Activated CD4-positive, CD25-positive, alpha-beta regulatory T cell (primary cell): ENCODE measurements around the gene CYP24A1.

Experiments
- DNase-seq, 4 experiments: peaks; one replicate each; lab custom pipeline; 2025; lab: John Stamatoyannopoulos, UW

The CYP24A1 gene

GRCh38 chr20:54173653-54174456 is at the start of gene CYP24A1:
Gene CYP24A1 (minus strand): TSS chr20:54173986. CDS start chr20:54173579, 407 bp downstream.
- DNase-seq, result no peak

- DNase-seq, result no peak
Measured at GRCh38 chr20:54223285-54223684, 49.5 kb upstream of the CYP24A1 start.

DNA sequence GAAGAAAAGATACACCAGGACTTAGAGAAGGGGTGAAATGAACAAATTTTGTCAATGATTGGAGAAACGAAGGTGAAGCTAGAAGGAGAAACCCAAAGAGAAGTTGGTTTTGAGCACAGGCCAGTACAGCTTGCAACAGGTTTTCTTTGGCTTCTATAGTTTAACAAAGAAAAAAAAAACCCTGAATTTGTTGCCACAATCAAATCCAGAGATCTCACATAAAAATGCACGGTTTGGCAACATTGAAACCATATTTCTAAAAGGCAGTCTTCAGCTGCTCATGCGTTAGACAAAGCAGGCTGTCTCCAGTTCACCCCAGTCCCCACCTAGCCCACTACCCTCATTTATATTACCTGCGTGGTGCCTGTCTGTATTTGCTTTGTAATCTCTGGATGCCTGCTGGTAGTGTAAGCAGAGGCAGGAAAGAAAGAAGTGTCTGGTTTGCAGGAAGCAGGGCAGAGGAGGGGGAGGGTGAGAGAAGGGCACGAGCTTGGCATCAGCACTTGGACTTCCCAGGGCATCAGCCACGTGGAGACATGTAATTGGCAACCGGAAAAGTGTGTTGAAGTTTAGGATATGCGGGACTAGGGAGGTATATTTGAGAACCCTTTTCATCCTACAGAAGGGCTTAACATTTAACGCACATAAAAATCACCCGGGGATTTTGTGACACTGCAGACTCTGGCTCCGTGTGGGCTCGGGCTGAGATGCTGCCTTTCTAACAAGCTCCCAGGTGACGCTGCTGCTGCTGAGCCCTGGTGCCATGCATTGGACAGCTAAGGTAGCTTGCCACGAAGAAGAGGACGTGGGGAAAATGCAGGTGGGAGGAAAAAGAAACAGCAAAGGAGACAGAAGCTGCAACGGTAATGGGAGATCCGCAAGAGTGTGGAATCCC is 48.5 kb upstream of the CYP24A1 start:
- no peak for DNase-seq

- DNase-seq, result no peak
Measured at GRCh38 chr20:54221353-54221752, 47.6 kb upstream of the CYP24A1 start.

- DNase-seq, result no peak
Measured at GRCh38 chr20:54220722-54221121, 46.9 kb upstream of the CYP24A1 start.

GRCh38 chr20:54219751-54220426 is 46.1 kb upstream of the CYP24A1 start:
- no peak for DNase-seq

- DNase-seq, result no peak
Measured at GRCh38 chr20:54218470-54218869, 44.7 kb upstream of the CYP24A1 start.

- DNase-seq, result no peak
Measured at GRCh38 chr20:54217762-54218161, 44.0 kb upstream of the CYP24A1 start.

- no peak for DNase-seq
Measured at GRCh38 chr20:54215157-54215789, 41.5 kb upstream of the CYP24A1 start.

DNA sequence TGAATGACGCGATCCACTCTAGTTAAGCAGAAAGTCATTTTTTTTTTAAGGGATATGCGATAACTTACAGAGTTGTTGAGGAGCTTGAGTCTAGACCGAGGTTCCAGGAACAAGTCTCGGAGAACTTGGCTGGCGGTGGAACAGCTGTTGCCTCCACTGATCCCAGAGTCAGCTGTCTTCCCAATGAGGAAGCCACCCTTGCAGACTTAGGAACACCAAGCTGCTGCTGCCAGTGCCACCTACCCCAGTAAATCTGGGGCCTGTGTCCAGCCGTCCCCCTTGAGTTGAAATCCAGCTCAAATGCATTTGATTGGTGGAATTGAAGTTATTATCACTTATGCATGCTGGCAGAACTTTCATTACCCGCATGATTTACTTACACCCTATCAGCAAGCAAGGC is 40.8 kb upstream of the CYP24A1 start:
- DNase-seq, result no peak

DNA sequence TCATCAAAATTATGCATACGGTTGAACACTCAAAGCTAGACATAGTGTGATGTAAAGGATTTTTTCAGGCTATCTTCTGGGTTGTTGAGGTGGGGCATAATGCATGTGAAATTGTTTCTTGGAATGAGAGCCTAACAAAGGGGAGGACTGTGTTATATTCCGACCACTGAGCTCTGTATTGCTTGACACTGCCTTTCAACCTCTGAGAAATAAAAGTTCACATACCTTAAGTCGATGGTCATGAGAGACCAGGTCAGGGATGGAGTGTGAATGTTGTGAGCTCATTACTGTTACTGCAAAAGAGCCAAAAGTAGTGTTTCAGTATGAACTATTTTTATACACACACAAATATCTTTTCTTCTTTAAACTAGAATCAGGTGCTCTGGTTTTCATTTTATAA is 39.1 kb upstream of the CYP24A1 start:
- no peak for DNase-seq

GRCh38 chr20:54212226-54212625 is 38.4 kb upstream of the CYP24A1 start:
- no peak for DNase-seq

DNA sequence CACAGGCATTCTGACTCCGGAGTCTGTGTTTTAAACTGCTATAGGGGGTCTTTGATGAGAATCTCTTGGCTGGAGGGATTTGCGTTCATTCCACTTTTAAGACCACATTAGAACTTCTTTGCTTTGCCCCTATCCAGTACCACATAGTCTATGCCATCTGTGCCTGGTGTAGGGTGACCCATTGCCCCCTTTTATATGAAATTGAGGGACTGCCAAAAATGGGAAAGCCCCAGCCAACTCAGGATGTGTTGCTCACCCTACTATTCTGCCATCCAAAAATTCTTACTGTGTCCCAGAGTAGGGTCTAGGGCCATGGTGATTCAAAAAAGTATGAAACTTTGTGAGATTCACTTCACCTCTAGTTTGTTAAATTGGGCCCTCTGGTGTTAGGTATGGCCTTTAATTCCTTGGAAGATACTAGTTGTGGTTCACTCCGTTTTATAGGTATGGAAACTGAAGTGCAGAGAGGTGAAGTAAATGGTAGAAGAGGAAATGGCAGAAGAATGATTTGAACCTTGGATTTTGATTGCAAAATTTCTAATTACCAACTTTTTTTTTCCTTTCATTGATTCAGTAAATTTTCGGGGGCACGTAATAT is 35.5 kb upstream of the CYP24A1 start:
- DNase-seq, result no peak

DNA sequence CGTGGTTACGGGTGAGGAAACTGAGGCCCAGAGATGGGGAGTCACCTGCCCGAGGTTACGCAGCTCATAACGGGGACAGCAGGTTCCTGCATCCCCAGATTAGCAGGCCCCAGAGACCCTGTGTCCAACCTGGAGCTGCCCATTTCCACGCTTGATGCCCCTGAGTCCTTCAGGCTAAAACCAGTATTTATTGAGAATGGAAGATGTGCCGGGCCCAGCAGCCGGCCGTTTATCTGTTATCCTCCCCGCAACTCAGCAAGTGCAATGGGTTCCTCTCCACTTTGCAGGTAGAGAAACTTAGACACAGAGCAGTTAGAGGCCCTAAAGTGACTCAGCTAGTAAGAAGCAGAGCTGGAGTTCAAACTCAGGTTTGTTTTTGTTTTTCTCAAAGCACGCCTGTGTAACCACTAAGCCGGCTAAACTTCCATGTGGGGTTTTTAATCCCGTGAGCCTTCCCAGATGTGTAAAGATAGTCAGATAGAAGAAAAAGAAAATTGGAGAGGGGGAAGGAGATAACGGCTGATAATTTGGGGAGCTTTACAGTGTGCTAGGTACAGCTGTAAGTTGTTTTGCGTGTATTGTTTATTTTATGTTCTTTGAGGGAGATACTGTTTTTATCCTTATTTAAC is 34.9 kb upstream of the CYP24A1 start:
- DNase-seq, result no peak

GRCh38 chr20:54207743-54208547 is 34.2 kb upstream of the CYP24A1 start, which contains the start of gene PFDN4:
Gene PFDN4 (plus strand): TSS chr20:54208087. CDS start chr20:54208101, 14 bp downstream.
- peak; percentile 42 to 63 (median 52) for DNase-seq

DNA sequence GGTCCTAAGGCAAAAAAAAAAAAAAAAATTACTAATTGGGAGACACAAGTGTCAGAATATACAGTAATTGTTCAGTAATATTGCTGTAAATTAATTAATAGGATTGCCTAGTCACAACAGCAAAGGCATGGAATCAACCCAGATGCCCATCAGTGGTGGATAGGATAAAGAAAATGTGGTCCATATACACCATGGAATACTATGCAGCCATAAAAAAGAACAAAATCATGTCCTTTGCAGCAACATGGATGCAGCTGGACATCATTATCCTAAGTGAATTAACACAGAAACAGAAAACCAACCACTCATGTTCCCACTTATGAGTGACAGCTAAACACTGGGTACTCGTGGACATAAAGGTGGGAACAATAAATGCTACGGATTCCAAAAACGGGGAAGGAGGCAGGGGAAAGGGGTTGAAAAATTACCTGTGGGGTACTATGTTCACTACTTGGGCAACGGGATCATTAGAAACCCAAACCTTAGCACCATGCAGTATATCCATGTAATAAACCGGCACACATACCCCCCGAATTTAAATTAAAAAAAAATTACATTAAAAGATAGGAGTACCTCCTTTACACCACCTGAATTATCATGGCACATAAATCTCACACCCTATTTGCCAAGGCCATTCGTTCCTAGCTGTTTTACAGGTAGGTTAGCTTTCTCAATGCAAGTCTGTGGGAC is 33.4 kb upstream of the CYP24A1 start:
- DNase-seq, result no peak

DNA sequence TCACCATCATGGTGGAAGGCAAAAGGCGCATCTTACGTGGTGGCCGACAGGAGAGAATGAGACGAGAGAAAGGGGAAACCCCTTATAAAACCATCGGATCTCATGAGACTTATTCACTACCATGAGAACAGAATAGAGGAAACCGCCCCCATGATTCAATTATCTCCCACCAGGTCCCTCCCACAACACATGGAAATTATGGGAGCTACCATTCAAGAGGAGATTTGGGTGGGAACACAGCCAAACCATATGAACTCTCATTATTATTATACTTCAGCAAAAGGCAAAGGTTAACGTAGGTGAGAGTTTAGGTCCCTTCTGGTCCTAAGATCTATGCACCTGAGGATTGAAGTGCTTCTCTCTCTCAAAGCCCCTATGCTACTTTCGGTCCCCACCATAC is 31.7 kb upstream of the CYP24A1 start:
- DNase-seq, result no peak

DNA sequence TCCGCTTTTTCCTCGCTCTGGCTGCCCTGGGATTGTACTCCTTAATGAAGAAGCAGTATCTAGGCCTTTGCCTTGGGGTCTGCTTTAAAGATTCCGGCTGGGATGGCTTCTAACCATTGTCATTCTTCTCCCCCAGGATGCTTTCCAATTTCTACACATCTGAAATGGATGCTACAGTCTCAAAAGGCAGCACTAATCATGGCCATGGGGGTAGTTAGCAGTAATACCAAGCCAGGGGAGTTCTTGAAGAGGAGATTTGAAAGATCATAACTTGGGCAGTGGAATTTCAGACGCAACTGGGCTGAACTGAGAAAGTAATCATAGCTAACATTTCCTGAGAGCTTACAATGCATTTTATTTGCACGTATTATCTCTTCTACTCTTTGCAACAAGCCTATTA is 30.7 kb upstream of the CYP24A1 start:
- no peak for DNase-seq

GRCh38 chr20:54204063-54204462 is 30.3 kb upstream of the CYP24A1 start:
- DNase-seq, result no peak

DNA sequence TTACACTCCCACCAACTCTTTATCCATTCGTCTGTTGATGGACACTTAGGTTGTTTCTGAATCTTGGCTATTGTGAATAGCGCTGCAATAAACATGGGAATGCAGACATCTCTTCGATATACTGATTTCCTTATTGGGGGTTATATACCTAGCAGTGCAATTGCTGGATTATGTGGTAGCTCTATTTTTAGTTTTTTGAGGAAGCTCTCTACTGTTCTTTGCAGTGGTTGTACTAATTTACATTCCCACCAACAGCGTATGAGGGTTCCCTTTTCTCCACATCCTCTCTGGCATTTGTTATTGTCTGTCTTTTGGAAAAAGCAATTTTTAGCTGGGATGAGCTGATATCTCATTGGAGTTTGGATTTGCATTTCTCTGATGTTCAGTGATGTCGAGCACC is 29.5 kb upstream of the CYP24A1 start:
- DNase-seq, result no peak
